Hepatocyte (in vitro differentiated cells): ENCODE measurements around the gene KRT7.

Experiments used
- CTCF ChIP-seq: fragments of 200-600 bp; sonication (generic); IDR thresholded peaks from 2 replicates; pipeline ENCODE4 v1.5.1; 2016; ENCODE audit warnings: antibody characterized with exemption, mild to moderate bottlenecking; ENCODE audit not compliant: poor library complexity
- EZH2 ChIP-seq: fragments of 200-600 bp; sonication (generic); IDR thresholded peaks from 2 replicates; pipeline ENCODE4 v1.6.1; 2016; ENCODE audit warnings: antibody characterized with exemption, mild to moderate bottlenecking, borderline replicate concordance
- EZH2phosphoT487 ChIP-seq: fragments of 200-600 bp; sonication (generic); IDR thresholded peaks from one replicate; pipeline ENCODE4 v1.6.1; 2018; ENCODE audit warnings: antibody characterized with exemption, mild to moderate bottlenecking, low read depth, moderate library complexity; ENCODE audit not compliant: unreplicated experiment, severe bottlenecking

- TF ChIP-seq EZH2: no peak
- no peak for TF ChIP-seq CTCF
- no peak for TF ChIP-seq EZH2phosphoT487
Measured at GRCh38 chr12:52262286-52262685, 29.2 kb downstream of the KRT7 start.
